Skeletal muscle cell (primary cell): ENCODE results near the gene CCDC190.
A peak's percentile ranks its signal among the peaks of the same experiment; 100 is the strongest.
"Not testable (repeated sequence)": the region's sequence is repeated elsewhere in the genome, so short reads cannot be mapped to it uniquely, and the experiment has no call there.

Source experiments
- DNase-seq: peaks from one replicate; pipeline ENCODE4 v3.0.0-alpha.2; 2010; ENCODE audit warnings: low read depth
- H3K4me3 ChIP-seq: 2 replicates; pipeline ENCODE4 v1.5.1; 2011; ENCODE audit warnings: low read depth, mild to moderate bottlenecking, control low read depth, low read length, moderate library complexity

CCDC190 gene

GRCh38 chr1:162844153-162844552, 16.8 kb downstream of the CCDC190 start:
- no peak overlapping the region for H3K4me3 ChIP-seq
- DNase-seq, result no peak

GRCh38 chr1:162840250-162840839, 20.6 kb downstream of the CCDC190 start:
- H3K4me3 ChIP-seq, result no peak overlapping the region
- DNase-seq, result no peak

- no peak for DNase-seq
- no peak overlapping the region for H3K4me3 ChIP-seq
Measured at GRCh38 chr1:162838863-162839262, 22.1 kb downstream of the CCDC190 start.

GRCh38 chr1:162835157-162835899, 25.6 kb downstream of the CCDC190 start:
- DNase-seq, result no peak
- H3K4me3 ChIP-seq, result no peak overlapping the region

- no peak for DNase-seq
- H3K4me3 ChIP-seq, result no peak overlapping the region
Measured at GRCh38 chr1:162832470-162832869, 28.5 kb downstream of the CCDC190 start.

GRCh38 chr1:162829268-162829667, 31.7 kb downstream of the CCDC190 start:
- DNase-seq, result no peak
- H3K4me3 ChIP-seq, result no peak overlapping the region

- H3K4me3 ChIP-seq, result no peak overlapping the region
- no peak for DNase-seq
Measured at GRCh38 chr1:162823771-162824525, 37.0 kb downstream of the CCDC190 start.

- DNase-seq, result no peak
- no peak overlapping the region for H3K4me3 ChIP-seq
Measured at GRCh38 chr1:162823231-162823630, 37.7 kb downstream of the CCDC190 start.

- no peak for DNase-seq
- peak overlapping the region; percentile 39 for H3K4me3 ChIP-seq
Measured at GRCh38 chr1:162822391-162823200, 38.4 kb downstream of the CCDC190 start.

- not testable (repeated sequence) for H3K4me3 ChIP-seq, DNase-seq
Measured at GRCh38 chr1:162818666-162819065, 42.3 kb downstream of the CCDC190 start.

GRCh38 chr1:162818136-162818535, 42.8 kb downstream of the CCDC190 start:
- not testable (repeated sequence) for DNase-seq

GRCh38 chr1:162812357-162812756, 48.6 kb downstream of the CCDC190 start:
- DNase-seq, H3K4me3 ChIP-seq: not testable (repeated sequence)

More at GRCh38 chr1:162818136-162818535, 42.8 kb downstream of the CCDC190 start:
- H3K4me3 ChIP-seq, result not testable (repeated sequence)

- not testable (repeated sequence) for DNase-seq, H3K4me3 ChIP-seq
Measured at GRCh38 chr1:162807503-162807902, 53.5 kb downstream of the CCDC190 start.
